ENCODE data around the gene TIMM13. TPM values are rescaled to one million over a fixed set of nuclear protein-coding genes. Genes with fewer than 3 reads are reported as not detected.
A peak's percentile ranks its signal among the peaks of the same experiment; 100 is the strongest.
"Not testable (repeated sequence)": the region's sequence is repeated elsewhere in the genome, so short reads cannot be mapped to it uniquely, and the experiment has no call there.

Gene TIMM13
- total RNA-seq, 1 experiment from 2014 or later: 81.8 TPM

- peak overlapping the region; percentile 78 for H3K4me3 Mint-ChIP-seq (ENCODE audit: low read depth, unreplicated experiment)
- no peaks in the 10 kb centered on the region for H3K27me3 Mint-ChIP-seq (ENCODE audit: unreplicated experiment)
- TF ChIP-seq CTCF (IDR thresholded peaks at IDR 0.05; ENCODE audit: unreplicated experiment): no peak
- no peak overlapping the region for H3K27ac Mint-ChIP-seq (ENCODE audit: unreplicated experiment)
- CTCF ChIA-PET: interaction anchor here (1.3 kb wide), 1 partner anchor 149 kb away, joined by 5 read pairs; no protein-coding TSS in a partner anchor
- peak; percentile 66 for DNase-seq
- H3K4me1 Mint-ChIP-seq (ENCODE audit: low read depth, unreplicated experiment): no peaks in the 10 kb centered on the region
- peaks cover 16% of the 10 kb centered on the region for H3K36me3 Mint-ChIP-seq (ENCODE audit: insufficient read depth, unreplicated experiment)
- intact Hi-C loops (cut with micrococcal nuclease; ENCODE audit: unreplicated experiment): no loop called here
- H3K9me3 Mint-ChIP-seq (ENCODE audit: low read depth, unreplicated experiment): no peaks in the 10 kb centered on the region
- no TSS peak for BruUV-seq (replicated peaks)
Measured at GRCh38 chr19:2461751-2462634, 34.6 kb upstream of the TIMM13 start.

GRCh38 chr19:2460245-2460644 lies 32.9 kb upstream of the TIMM13 start:
- no peaks in the 10 kb centered on the region for H3K27me3 Mint-ChIP-seq (ENCODE audit: unreplicated experiment)
- H3K27ac Mint-ChIP-seq (ENCODE audit: unreplicated experiment): no peak overlapping the region
- CTCF ChIA-PET: interaction anchor here (0.6 to 0.7 kb wide), 2 partner anchors 160 to 243 kb away, joined by 3 read pairs; no protein-coding TSS in a partner anchor
- no peaks in the 10 kb centered on the region for H3K4me1 Mint-ChIP-seq (ENCODE audit: low read depth, unreplicated experiment)
- no peaks in the 10 kb centered on the region for H3K9me3 Mint-ChIP-seq (ENCODE audit: low read depth, unreplicated experiment)
- no peak overlapping the region for H3K4me3 Mint-ChIP-seq (ENCODE audit: low read depth, unreplicated experiment)
- peaks cover 33% of the 10 kb centered on the region for H3K36me3 Mint-ChIP-seq (ENCODE audit: insufficient read depth, unreplicated experiment)
- no peak for DNase-seq
- no peak for TF ChIP-seq CTCF (IDR thresholded peaks at IDR 0.05; ENCODE audit: unreplicated experiment)
- intact Hi-C loops (cut with micrococcal nuclease; ENCODE audit: unreplicated experiment): no loop called here
- BruUV-seq (replicated peaks): no TSS peak

GRCh38 chr19:2458776-2459175 lies 31.4 kb upstream of the TIMM13 start:
- H3K27ac Mint-ChIP-seq (ENCODE audit: unreplicated experiment); BruUV-seq (replicated peaks); H3K9me3 Mint-ChIP-seq (ENCODE audit: low read depth, unreplicated experiment); H3K4me3 Mint-ChIP-seq (ENCODE audit: low read depth, unreplicated experiment); intact Hi-C loops (cut with micrococcal nuclease; ENCODE audit: unreplicated experiment); H3K4me1 Mint-ChIP-seq (ENCODE audit: low read depth, unreplicated experiment); H3K27me3 Mint-ChIP-seq (ENCODE audit: unreplicated experiment); DNase-seq: not testable (repeated sequence)
- CTCF ChIA-PET: interaction anchor here (0.7 kb wide), 1 partner anchor 280 kb away, joined by 3 read pairs; no protein-coding TSS in a partner anchor
- peaks cover 38% of the 10 kb centered on the region for H3K36me3 Mint-ChIP-seq (ENCODE audit: insufficient read depth, unreplicated experiment)

- no peaks in the 10 kb centered on the region for H3K27me3 Mint-ChIP-seq (ENCODE audit: unreplicated experiment)
- CTCF ChIA-PET: no interaction called here
- H3K27ac Mint-ChIP-seq (ENCODE audit: unreplicated experiment): no peak overlapping the region
- TF ChIP-seq CTCF (IDR thresholded peaks at IDR 0.05; ENCODE audit: unreplicated experiment): no peak
- no peak for DNase-seq
- H3K4me3 Mint-ChIP-seq (ENCODE audit: low read depth, unreplicated experiment): no peak overlapping the region
- H3K9me3 Mint-ChIP-seq (ENCODE audit: low read depth, unreplicated experiment): no peaks in the 10 kb centered on the region
- no TSS peak for BruUV-seq (replicated peaks)
- H3K4me1 Mint-ChIP-seq (ENCODE audit: low read depth, unreplicated experiment): no peaks in the 10 kb centered on the region
- H3K36me3 Mint-ChIP-seq (ENCODE audit: insufficient read depth, unreplicated experiment): peaks cover 38% of the 10 kb centered on the region
- intact Hi-C loops (cut with micrococcal nuclease; ENCODE audit: unreplicated experiment): no loop called here
Measured at GRCh38 chr19:2458054-2458453, 30.7 kb upstream of the TIMM13 start.
